Brain microvascular endothelial cell (primary cell): ENCODE data around the gene VIL1.

Experiments
- DNase-seq: peaks from one replicate; pipeline ENCODE4 v3.0.0-alpha.2; 2020
- H3K27ac ChIP-seq: fragments of 250-450 bp; sonication (Bioruptor Pico); 2 replicates; pipeline ENCODE4 v1.5.1; 2020; ENCODE audit warnings: mild to moderate bottlenecking, moderate library complexity
- H3K27me3 ChIP-seq: fragments of 250-450 bp; sonication (Bioruptor Pico); replicated peaks from 2 replicates; pipeline ENCODE4 v1.5.1; 2020; ENCODE audit warnings: mild to moderate bottlenecking
- H3K36me3 ChIP-seq: fragments of 250-450 bp; sonication (Bioruptor Pico); replicated peaks from 2 replicates; pipeline ENCODE4 v1.5.1; 2020; ENCODE audit warnings: mild to moderate bottlenecking
- H3K4me3 ChIP-seq: 2 replicates; pipeline ENCODE4 v1.5.1; 2011; ENCODE audit warnings: low read depth, mild to moderate bottlenecking, control low read depth, low read length, moderate library complexity
- in situ Hi-C: cut with HindIII; loops from 2 replicates; pipeline ENCODE4 v1.10.0; 2017; ENCODE audit warnings: low sequenced_read_pairs, low pct_ligation_motif_present
- TF ChIP-seq, protein P1 (sequence below): IDR thresholded peaks from 2 replicates; pipeline ENCODE4 v1.5.1; 2011; ENCODE audit warnings: low read depth, mild to moderate bottlenecking, moderate library complexity, low read length, control low read depth, inconsistent platforms; ENCODE audit errors: missing control alignments

Gene VIL1

DNA sequence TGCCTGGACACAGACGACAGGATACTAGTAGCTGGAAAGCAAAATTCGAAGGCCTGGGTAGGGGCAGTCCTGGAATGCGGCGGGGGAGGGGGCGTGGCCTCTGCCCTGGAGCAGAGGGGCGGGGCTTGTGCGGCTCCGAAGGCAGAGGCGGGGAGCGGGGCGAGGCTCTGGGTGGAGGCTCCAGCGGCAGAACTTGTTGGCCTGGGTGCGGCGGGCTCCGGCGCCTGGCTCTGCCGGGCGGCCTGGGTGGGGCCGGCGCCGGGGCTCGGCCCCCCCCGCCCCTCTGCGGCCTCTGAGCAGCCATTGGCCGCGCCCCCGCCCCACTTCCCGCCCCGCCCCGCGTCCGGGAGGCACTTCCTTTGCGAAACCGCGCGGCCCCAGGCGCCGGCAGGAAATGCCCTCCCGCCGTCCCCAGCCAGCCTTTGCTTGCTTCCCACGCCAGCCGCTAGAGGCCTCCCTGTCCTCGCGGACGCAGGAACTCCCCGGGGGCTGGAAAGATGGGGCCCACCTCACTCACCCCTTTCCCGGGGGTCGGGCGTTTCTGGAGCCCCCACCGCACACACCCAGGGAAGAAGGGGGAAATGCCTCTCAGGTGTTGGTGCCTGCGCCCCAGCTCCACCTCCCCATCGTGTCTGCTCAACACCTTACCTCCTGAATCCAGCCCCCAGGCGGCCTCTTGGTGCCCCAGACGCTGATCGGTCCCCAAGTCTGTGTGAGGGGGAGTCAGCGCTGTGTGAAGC is 12.5 kb upstream of the VIL1 start:
- no peaks in the 10 kb centered on the region for H3K27me3 ChIP-seq
- DNase-seq: peak; percentile 89
- peak overlapping the region; percentile 50 for H3K27ac ChIP-seq
- TF ChIP-seq, protein P1, sequence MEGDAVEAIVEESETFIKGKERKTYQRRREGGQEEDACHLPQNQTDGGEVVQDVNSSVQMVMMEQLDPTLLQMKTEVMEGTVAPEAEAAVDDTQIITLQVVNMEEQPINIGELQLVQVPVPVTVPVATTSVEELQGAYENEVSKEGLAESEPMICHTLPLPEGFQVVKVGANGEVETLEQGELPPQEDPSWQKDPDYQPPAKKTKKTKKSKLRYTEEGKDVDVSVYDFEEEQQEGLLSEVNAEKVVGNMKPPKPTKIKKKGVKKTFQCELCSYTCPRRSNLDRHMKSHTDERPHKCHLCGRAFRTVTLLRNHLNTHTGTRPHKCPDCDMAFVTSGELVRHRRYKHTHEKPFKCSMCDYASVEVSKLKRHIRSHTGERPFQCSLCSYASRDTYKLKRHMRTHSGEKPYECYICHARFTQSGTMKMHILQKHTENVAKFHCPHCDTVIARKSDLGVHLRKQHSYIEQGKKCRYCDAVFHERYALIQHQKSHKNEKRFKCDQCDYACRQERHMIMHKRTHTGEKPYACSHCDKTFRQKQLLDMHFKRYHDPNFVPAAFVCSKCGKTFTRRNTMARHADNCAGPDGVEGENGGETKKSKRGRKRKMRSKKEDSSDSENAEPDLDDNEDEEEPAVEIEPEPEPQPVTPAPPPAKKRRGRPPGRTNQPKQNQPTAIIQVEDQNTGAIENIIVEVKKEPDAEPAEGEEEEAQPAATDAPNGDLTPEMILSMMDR: peak; percentile 86
- in situ Hi-C loops: no loop called here
- H3K36me3 ChIP-seq: peaks cover 20% of the 10 kb centered on the region
- H3K4me3 ChIP-seq: peak overlapping the region; percentile 56

DNA sequence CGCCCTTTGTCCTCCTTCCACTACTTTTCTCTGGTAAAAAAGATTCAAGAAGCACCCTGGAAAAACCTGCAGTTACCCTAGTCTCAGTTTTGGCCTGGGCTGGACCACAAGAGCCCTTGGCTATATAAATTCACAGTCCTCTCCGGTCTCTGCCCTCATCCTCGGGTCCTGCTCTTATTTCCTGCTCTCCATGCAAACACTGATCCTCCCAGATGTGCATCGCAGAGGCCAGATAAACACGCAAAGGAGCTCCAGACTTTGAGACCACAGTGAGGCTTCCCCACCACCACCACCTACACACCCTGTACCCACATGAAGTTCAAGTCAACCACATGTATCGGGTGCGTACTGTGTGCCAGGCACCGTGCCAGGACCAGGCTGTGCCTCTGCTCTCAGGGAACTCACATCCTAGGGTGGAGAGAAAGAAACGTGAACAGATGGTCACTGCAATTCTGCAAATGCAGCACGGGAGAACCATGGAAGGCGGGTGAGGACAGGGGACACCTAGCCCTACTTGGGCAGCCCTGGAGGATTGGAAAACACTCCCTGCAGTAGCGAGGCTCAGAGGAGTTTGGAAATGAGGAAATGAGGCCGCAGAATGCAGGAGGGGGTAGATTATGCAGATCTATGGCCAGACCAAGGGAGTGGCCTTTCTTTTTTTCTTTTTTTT is 11.8 kb upstream of the VIL1 start:
- TF ChIP-seq, protein P1: no peak
- in situ Hi-C loops: no loop called here
- DNase-seq: peak; percentile 27
- H3K36me3 ChIP-seq: peaks cover 18% of the 10 kb centered on the region
- peak overlapping the region; percentile 50 for H3K27ac ChIP-seq
- peak overlapping the region; percentile 56 for H3K4me3 ChIP-seq
- H3K27me3 ChIP-seq: no peaks in the 10 kb centered on the region

DNA sequence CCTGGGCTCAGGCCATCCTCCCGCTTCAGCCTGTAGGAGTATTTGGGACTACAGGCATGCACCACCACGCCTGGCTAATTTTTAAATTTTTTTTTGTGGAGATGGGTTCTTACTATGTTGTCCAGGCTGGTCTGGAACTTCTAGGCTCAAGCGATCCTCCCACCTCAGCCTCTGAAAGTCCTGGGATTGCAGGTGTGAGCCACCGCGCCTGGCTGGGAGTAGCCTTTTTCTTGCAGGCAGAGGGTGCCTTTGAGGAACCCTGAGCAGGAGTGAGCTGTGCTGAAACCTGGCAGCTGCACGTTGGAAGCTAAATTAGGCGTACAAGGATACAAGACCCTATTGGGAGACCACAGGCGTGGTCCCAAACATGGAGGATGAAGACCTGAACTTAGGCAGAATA is 11.2 kb upstream of the VIL1 start:
- TF ChIP-seq, protein P1: no peak
- H3K27ac ChIP-seq: no peak overlapping the region

DNA sequence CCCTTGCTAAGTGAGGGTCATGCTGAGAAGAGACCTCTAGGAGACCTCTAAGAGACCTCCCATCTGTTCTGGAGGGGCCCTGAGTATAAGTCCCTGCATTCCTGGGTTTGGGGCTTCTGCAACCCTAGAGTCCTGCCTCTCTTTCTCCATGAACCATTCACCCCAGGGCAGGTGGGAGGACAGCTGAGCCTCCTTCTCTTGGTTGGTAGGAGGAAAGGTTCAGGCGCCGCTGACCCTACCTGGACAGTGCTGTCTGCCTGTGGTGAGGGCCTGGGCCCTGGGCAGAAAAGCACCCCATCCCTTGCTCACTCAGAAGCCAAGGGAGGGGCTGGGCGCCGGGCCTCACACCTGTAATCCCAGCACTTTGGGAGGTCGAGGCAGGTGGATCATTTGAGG is 604 bp upstream of the VIL1 start:
- TF ChIP-seq, protein P1: no peak
- no peak for DNase-seq
- H3K27me3 ChIP-seq: no peaks in the 10 kb centered on the region
- H3K4me3 ChIP-seq: no peak overlapping the region
- no peaks in the 10 kb centered on the region for H3K36me3 ChIP-seq
- no peak overlapping the region for H3K27ac ChIP-seq
- in situ Hi-C loops: no loop called here

More for the DNA sequence above, 11.2 kb upstream of the VIL1 start:
- Histone ChIP-seq H3K27me3 (no peaks in the 10 kb centered on the region), H3K4me3 (no peak overlapping the region), H3K36me3 (peaks cover 12% of the 10 kb centered on the region)
- no peak for DNase-seq
- in situ Hi-C loops: no loop called here

DNA sequence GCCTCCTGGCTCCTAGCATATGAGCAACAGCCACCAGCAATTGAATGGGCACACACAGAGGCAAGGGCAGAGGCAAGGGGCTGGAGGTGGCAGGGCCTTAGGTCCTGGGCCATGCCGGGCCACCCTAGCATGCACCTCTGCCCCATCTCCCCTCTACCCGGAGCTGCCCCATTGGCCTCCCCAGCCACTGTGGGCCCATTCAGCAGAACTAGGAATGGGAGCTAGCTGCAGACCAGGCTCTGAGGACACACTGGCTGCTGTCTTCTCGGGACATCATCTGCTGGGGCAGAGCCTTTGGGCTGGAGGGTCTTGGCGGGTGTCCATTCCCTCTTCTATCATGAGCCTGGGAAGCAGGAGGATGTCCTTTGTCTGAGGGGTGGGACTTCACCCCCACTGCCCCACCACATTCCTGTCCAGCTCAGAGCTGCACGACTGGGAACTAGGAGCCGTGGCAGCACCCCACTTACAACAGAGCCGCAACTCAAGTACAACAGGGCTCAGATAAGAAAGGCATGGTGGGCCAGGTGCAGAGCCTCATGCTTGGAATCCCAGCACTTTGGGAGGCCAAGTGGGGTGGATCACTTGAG is 800 bp downstream of the VIL1 start:
- no peak overlapping the region for H3K4me3 ChIP-seq
- H3K27ac ChIP-seq: no peak overlapping the region
- no peaks in the 10 kb centered on the region for H3K27me3 ChIP-seq
- in situ Hi-C loops: no loop called here
- H3K36me3 ChIP-seq: no peaks in the 10 kb centered on the region
- DNase-seq: no peak
- TF ChIP-seq, protein P1: no peak
